COLO829 (cell line): ENCODE measurements around the gene OGFOD3.
"Not testable (repeated sequence)": the region's sequence is repeated elsewhere in the genome, so short reads cannot be mapped to it uniquely, and the experiment has no call there.

Experiments
- DNase-seq: peaks from one replicate; pipeline ENCODE4 v3.0.0; 2012; ENCODE audit warnings: low spot score

The OGFOD3 gene

DNA sequence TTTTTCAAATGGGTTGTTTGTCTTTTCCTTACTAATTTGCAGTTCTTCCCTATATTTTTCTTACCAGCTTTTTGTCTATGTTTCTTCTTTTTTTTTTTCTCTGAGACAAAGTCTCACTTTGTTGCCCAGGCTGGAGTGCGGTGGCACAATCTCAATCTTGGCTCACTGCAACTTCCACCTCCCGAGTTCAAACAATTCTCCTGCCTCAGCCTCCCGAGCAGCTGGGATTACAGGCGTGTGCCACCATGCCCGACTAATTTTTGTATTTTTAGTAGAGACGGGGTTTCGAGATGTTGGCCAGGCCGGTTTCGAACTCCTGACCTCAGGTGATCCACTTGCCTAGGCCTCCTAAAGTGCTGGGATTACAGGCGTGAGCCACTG is 45.3 kb downstream of the OGFOD3 start:
- not testable (repeated sequence) for DNase-seq

DNA sequence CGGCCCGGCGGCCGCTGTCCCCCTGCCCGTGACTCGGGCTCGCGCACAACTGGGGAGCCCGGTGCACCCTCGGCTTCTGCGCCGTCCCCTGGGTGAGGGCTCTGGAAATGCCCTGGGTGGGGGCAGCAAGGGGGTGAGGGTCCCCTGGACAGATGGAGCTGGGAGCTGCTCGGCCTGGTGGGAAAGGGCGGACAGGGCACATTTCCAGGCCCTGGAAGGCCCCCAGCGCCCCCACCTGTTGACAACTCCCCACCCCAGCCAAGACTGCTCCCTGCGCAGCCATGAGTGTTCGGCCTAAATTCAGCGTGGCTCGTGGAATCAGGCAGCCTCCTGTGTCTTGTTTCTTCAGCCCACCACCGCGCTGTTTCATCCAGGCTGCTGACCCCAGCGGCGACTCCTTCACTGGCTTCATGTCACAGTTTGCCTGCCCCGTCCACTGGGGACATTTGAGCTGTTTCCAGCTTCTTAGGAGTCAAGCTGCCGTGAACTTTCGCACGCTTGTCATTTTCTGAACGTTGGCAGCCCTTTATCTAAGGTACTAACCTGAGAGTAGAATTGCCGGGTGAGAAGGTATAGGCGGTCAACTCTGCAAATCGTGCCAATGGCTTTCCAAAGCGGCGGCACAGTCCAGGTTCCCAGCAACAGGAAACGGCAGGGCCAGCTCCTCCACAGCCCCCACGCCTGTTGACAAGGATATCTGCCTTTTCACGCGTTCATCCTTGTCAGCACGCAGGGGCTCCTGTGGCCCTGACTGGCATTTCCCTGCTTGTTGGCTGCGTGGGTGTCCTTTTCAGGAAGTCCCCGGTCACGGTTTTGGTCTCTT is 45.9 kb downstream of the OGFOD3 start:
- no peak for DNase-seq

DNA sequence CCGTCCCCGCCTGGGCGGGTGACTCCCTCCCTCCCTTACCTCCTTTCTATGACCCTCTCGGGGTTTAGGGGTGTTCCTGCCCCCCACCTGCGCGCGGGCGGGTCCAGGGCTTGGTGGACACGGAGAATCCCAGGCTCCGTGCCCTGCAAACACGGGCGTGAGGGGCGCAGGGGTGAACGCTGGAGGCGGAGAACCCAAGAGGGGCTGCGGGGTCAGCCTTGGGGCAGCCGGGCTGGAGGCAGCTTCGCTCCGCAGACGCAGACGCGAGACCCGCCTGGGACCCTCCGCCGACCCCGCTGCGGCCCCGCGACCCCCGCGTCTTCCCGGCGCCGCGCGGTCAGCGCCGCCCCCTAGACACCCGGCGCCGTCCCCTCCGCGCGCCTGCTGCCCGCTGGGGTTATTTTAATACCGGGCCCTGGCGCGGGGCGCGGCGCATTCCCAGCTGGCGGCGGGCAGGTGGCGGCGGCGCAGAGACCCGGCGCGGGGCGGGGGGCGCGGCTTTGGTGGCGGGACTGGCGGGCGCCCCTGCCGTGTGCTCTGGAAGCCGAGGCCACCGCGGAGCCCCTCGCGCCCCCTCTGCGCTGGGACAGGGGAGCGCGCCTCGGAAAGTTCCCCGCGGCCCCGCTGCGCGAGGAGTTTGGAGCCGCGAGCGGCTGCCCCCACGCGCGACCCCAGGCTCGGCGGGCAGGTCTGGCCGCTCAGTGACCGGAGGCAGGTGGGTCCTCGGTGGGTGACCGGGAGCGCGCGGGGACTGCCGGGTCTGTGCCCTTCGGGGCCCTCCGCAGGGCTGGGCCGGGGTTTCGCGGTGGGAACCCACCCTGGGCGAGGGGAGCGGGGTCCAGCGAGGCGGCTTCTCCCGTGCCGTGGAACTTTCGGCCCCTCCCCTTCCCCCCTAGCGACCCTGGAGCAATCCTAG is 46.8 kb downstream of the OGFOD3 start, which contains the start of gene UTS2R:
Gene UTS2R (plus strand): TSS at position 433 of the 916 bp plus-strand sequence. CDS start 2,560 bp downstream, outside the sequence.
- DNase-seq: no peak

DNA sequence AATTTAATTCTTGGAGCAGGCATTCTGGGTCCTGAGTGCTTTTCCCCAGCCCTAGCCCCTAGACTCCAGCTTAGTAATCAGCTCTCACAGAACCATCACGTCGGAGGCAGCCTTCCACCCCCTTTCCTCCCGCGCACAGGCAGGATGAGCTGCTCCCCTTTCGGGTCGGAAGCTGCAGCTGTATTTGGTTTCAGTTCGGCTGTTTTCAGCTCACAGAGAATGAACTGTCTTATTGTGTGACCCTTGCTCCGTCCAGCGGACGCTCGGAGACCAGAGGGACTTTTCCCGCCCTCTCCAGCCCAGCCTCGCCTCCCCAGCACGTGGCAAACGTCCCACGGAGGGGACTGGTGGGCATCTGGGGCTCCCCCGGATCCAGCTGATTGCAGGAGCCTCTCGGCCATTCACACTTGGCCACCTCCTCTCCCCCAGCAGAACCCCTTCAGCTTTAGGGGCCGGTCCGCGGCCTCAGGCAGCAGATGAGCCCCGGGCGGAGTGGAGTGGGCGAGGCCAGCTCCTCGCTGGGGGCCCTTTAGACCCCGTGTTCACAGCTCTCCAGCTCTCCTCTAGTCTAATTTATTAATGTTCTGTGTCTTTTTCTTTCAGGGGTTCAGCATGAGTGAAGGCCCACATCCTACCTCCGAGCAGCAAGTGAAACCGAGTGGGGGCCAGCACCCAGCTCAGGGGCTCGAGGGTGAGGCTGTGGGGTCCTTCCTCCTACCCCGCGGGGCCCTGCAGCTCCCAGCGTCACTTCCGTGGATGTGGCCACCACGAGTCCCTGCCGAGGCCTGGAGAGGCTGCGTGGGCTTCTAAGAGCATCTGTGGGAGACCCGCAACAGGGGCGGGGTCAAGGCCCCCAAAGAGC is 47.7 kb downstream of the OGFOD3 start:
- no peak for DNase-seq

DNA sequence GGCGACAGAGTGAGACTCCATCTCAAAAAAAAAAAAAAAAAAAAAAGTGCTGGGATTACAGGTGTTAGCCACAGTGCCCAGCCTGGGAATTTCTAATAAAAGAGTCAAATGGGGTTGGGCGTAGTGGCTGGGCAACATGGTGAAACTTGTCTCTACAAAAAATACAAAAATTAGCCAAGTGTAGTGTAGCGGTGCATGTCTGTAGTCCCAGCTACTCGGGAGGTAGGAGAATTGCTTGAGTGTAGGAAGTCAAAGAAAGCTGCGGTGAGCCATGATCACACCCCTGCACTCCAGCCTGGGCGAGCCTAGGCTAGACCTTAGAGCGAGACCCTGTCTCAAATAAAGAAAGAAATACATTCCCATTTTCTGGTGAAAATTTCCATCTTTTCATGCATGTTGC is 49.2 kb downstream of the OGFOD3 start:
- no peak for DNase-seq

DNA sequence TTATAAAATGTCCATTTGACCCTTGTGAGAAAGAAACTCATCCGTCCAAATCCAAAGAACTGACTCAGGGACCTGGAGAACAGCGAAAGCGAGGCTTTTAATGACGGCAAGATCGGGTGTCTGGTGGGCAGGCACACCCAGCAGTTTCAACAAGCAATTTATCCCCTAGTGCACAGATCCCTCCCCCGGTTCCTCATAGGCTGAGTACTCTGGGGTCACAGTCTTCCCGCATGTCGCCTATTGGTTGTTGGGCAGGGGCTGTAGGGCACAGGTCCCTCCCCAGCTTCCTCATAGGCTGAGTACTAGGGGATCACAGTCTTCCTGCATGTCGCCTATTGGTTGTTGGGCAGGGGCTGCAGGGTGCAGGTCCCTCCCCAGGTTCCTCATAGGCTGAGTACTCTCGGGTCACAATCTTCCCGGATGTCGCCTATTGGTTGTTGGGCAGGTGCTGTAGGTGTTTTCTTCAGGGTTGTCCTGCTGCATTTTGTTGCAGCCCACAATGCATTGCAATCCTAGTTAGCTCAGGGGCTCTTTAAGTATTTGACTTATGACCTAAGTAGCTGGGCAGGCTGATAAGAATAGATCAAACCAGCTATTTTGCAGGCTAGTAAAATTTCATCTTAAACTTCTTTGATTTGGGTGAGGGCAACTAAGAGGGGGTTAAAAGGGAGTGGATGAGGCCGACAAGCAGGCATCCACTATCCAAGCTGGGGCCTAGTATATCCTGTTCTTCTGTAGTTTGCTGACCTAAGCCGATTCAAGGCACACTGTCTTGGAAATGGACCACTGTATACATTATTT is 50.5 kb downstream of the OGFOD3 start:
- DNase-seq: no peak

DNA sequence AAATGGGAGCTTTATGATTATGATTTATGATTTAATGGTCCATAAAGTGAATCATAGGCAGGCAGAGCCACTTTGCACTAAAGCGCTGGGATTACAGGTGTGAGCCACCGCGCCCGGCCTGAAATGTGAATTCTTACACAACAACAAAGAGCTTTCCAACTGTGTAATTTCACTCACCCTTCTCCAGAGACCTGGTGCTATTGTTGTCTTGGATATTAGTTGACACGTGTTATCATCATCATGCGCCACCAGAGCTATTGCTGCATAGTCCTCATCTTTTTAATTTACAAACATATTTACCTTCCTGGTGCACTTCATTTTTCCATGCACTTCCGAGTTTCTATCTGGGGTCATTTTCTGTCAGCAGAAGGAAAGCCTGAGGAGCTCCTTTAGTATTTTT is 51.6 kb downstream of the OGFOD3 start:
- DNase-seq: no peak

DNA sequence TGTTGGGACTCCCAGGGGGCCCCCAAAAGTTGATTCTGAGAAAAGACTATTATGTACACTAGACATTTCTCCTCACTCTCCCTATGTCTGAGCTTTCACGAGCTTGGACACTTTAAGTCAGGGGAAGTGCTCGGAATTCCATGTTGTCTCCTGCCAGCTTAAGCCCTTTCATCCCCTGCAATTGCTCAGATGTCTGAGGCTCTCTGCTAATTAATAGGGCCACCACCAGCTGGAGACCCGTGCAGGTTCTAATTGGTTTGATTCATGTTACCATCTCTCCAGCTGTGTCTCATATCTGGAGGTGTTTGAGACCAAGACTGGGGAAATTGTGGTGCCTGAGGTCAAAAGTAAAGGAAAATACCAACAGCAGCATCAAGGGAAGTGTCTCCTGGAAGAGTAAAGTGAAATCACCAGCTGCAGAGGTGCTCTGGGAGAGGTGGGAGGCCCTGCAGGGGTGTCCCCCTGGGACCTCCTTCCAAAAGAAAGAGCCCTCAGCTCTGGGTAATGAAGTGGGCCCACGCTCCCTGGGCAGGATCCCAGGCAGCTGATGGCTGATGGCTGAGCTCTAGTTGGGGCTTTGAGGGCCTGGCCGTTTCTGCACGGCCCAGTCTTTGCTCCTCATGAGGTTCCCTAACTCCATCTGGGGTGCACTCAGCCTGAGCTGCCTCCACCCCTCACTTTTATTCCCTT is 52.6 kb downstream of the OGFOD3 start:
- no peak for DNase-seq

DNA sequence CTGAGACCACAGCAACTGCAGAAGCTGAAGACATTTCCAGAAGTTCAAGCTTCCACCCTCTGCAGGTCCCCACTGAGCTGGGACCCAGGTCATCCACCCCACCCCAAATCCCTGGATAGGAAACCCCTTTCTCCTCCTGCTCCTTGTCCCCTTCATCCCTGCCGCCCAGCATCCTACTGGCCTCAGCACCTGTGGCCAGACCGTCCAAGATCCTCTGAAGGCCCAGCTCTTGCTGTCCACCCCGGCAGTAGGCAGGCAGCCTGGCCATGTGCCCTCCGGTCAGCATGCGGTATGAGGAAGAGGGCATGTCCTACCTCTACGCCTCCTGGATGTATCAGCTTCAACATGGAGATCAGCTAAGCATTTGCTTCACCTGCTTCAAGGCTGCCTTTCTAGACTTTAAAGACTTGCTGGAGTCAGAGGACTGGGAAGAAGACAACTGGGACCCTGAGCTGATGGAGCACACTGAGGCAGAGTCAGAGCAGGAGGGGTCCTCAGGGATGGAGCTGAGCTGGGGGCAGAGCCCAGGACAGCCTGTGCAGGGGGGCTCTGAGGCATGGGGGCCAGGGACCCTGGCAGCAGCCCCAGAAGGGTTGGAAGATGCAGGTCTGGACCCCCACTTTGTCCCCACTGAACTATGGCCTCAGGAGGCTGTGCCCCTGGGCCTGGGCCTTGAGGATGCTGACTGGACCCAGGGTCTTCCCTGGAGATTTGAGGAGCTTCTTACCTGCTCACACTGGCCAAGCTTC is 56.3 kb downstream of the OGFOD3 start:
- no peak for DNase-seq

DNA sequence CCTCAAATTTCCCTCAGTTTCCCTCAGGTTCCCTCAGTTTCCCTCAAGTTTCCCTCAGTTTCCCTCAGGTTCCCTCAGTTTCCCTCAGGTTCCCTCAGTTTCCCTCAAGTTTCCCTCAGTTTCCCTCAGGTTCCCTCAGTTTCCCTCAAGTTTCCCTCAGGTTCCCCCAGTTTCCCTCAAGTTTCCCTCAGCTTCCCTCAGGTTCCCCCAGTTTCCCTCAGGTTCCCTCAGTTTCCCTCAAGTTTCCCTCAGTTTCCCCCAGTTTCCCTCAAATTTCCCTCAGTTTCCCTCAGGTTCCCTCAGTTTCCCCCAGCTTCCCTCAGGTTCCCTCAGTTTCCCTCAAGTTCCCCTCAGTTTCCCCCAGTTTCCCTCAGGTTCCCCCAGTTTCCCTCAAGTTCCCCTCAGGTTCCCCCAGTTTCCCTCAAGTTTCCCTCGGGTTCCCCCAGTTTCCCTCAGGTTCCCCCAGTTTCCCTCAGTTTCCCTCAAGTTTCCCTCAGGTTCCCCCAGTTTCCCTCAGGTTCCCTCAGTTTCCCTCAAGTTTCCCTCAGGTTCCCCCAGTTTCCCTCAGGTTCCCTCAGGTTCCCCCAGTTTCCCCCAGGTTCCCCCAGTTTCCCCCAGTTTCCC is 58.8 kb downstream of the OGFOD3 start:
- not testable (repeated sequence) for DNase-seq

DNA sequence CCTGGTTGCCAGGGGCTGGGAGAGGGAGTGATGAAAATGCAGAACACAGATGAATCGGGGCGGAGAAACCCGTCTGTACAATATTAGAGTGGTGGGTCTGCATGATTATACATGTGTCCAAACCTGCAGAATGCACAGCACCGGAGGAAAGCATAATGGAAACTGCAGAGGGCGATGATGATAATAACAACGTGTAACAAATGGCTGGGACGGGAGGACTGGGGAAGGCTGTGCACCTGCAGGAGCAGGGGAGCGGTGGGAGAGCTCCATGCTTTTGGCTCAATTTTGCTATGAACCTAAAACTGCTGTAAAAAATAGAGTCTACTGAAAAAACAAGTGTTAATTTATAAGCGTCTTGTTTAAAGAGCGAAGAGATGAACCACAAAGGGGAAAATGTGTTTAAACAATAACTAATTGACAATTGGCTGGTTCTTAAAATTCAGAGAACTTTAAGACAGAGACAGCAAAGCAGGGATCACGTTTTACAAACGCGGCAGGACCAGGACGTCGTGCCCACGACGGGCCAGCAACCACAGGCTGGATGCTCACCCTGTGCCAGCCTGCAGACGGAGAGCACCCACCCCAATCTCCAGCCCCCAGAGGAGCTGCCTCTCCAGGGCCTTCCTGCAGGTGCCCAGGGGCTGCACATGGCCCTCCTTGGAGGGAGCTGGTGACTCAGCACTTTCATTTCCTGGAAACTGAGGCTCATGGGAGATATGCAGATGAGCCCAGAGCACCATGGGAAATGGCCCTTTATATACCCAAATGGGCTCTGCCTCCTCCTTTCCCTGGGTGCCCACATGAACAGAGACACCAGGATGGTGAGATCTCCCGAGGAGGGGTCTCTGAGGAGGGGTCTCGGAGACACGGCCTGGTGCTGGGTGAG is 59.7 kb downstream of the OGFOD3 start, which contains the start of gene TEX19:
Gene TEX19 (plus strand): TSS at position 783 of the 886 bp plus-strand sequence. CDS start 2,904 bp downstream, outside the sequence.
- DNase-seq: no peak

DNA sequence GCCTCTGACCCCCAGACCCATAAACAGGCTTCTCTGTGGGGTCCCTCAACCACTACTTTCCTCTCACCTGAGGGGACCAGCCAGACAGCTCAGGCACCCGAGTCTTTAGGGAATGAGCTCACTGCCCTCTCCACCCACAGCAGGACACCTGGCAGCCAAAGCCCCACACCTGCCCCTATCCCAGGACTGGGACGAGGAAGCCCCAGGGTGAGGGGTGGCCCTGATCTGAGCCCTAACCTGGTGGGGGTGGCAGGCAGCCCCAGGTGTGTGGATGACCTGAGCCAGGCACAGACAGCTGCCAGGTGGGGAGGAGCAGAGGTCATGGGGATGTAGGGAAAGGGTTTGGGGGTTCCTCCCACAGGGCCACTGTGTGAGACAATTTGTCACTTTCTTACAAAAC is 61.0 kb downstream of the OGFOD3 start:
- no peak for DNase-seq

DNA sequence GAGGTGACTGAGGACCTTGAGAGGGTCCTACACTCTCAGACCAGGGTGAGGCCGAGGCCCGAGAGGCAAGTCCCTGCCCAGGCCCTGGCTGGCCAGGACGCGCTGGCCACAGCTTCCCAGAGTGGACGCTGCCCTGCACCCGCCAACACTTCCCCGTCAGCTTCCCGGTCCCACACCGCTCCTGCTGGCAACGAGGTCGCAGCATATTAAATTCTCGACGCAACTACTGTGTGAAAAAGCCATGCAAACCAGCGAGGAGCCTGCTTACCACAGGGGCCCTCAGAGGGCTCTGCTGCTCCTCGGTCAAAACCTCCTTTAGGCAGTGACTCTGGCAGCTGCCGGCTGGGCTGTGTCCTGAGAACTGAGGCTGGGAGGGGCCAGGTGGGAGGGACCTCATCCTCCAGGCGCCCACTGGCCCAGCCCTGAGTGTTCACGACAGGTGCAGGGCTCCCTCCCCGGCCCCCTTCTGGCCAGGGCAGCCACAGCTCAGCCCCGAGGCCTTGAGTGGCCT is 61.5 kb downstream of the OGFOD3 start:
- no peak for DNase-seq

DNA sequence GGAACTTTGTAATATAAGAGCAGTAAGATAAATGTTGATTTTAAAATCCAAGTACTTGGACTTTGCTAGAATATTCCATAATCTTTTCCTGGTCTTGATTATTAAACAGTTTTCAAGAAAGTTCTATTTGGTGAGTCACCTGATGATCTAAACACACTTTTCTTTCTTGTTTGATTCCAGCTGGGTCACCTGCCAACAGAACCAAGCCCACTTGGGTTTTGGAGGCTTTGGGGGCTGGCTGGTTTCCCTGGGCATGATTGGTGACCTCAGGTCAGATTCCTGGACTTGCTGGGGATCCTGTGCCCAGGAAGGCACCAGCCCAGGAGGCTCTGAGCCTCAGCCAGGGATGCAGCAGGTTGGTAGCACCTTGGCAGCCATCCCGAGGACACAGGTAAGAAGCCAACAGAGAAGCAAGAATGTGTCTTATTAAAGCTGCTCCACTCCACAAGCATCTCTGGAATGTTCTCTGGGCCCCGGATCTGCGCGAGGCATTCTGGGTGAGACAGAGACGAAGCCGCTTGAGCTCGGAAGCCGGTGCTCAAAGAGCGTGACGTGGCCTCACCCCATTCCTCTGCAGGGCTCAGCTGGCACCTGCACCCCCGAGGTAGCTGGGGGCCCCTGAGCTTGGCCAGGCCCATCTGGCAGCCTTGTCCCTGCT is 62.5 kb downstream of the OGFOD3 start:
- no peak for DNase-seq

DNA sequence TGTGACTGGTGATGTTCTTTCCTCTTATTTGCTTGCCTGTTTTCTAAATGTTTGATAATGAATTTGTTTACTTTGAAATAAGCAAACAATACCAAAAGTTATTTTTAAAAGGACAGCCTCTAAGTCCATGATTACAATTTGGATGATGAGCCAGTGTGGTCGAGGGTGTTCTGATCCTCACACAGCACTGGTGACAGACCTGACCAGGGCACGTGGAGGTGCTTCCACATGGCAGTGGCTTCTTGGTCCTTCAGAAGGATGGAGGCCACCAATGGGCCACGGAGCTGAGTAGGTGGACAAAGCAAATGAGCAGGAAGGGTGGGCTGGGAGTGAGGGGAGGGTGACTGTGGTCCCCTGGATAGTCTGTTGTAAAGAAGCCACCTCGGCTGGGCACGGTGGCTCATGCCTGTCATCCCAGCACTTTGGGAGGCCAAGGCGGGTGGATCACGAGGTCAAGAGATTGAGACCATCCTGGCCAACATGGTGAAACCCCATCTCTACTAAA is 63.5 kb downstream of the OGFOD3 start:
- DNase-seq: no peak

DNA sequence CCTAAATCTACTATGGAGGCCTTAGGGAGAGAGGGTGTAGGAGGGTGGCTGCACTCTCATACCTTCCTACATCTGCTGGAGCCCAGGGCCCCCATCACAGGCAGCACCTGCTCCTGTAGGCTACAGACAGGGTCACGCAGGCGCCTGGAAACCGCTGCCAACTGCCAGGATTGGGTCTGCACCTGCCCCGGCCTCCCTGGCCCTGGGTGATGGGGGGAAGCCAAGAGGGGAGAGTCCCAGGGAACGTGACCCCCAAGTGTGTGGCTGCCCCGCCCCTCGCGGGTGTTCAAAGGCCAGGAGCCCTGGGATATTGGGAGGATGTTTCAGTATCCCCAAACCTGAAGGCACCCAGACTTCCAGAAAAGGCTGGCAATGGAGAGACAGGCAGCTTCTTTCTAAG is 64.9 kb downstream of the OGFOD3 start:
- no peak for DNase-seq
